ENCODE data around the gene PRM1.
"Not testable (repeated sequence)": the region's sequence is repeated elsewhere in the genome, so short reads cannot be mapped to it uniquely, and the experiment has no call there.

The PRM1 gene

GRCh38 chr16:11296706-11297491, 15.8 kb upstream of the PRM1 start:
- DNase-seq: no peak

GRCh38 chr16:11296351-11296705, 15.2 kb upstream of the PRM1 start:
- no peak for DNase-seq

- no peak for DNase-seq
These were observed 14.5 kb upstream of the PRM1 start for GRCh38 chr16:11295672-11296071.

- DNase-seq: no peak
These were observed 11.1 kb upstream of the PRM1 start for GRCh38 chr16:11292076-11292748.

GRCh38 chr16:11291091-11291703, 10.1 kb upstream of the PRM1 start:
- no peak for DNase-seq

- DNase-seq: no peak
These were observed 9.2 kb upstream of the PRM1 start for GRCh38 chr16:11290102-11290893.

GRCh38 chr16:11289696-11290095, 8.6 kb upstream of the PRM1 start:
- DNase-seq: not testable (repeated sequence)

- DNase-seq: no peak
These were observed 8.1 kb upstream of the PRM1 start for GRCh38 chr16:11289202-11289601.

GRCh38 chr16:11285842-11286241, 4.7 kb upstream of the PRM1 start:
- DNase-seq: no peak

GRCh38 chr16:11283820-11284248, 2.7 kb upstream of the PRM1 start:
- DNase-seq: no peak

- DNase-seq: no peak
These were observed 2.2 kb downstream of the PRM1 start for GRCh38 chr16:11278681-11279628.

GRCh38 chr16:11277607-11278337, 3.4 kb downstream of the PRM1 start:
- no peak for DNase-seq

GRCh38 chr16:11276896-11277593, 4.1 kb downstream of the PRM1 start:
- no peak for DNase-seq

- no peak for DNase-seq
These were observed 4.8 kb downstream of the PRM1 start, which contains the start of gene PRM2 for GRCh38 chr16:11276143-11276895. TSS of gene PRM2 (minus strand) at chr16:11276480. CDS start at chr16:11276370, 110 bp downstream.

GRCh38 chr16:11274964-11275363, 6.2 kb downstream of the PRM1 start:
- DNase-seq: no peak

- DNase-seq: no peak
These were observed 7.3 kb downstream of the PRM1 start for GRCh38 chr16:11273721-11274324.

GRCh38 chr16:11272921-11273720, 8.0 kb downstream of the PRM1 start, which contains the start of gene PRM3:
TSS of gene PRM3 (minus strand) at chr16:11273629. CDS start at chr16:11273595, 34 bp downstream.
- no peak for DNase-seq

- no peak for DNase-seq
These were observed 8.6 kb downstream of the PRM1 start for GRCh38 chr16:11272484-11272883.
